ENCODE measurements around the gene FGF4. TPM values are rescaled to one million over a fixed set of nuclear protein-coding genes. Genes with fewer than 3 reads are reported as not detected.

FGF4 gene
- total and polyA plus RNA-seq, 8 donors, result not detected

DNA sequence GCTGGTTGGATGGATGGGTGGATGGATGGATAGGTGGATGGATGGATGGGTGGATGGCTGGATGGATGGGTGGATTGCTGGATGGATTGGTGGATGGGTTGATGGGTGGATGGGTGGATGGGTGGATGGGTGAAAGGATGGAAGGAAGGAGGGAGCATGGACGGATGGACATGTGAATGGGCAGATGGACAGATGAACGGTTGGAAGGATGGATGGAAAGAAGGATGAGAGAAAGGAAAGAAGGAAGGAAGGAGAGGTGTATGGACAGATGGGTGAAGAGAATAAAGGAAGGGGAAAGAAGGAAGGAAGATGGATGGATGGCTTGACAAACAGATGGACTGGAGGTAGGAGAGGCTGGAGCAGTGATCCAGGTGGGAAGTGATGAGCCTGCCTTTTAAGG, 38.7 kb upstream of the FGF4 start:
- Histone ChIP-seq H3K9me3 (no peaks in the 10 kb centered on the region), H3K4me1 (no peaks in the 10 kb centered on the region), H3K27me3 (peaks cover 32 to 88% of the 10 kb centered on the region in 2 donors), H3K36me3 (no peaks in the 10 kb centered on the region), H3K27ac (no peak overlapping the region), H3K4me3 (no peak overlapping the region)
- DNase-seq (no peak), ATAC-seq (no peak)
- intact Hi-C loops (cut with DNase I), result no loop called here
- TF ChIP-seq CTCF (IDR thresholded peaks at IDR 0.05), result no peak

- Histone ChIP-seq H3K36me3 (no peaks in the 10 kb centered on the region), H3K4me3 (no peak overlapping the region), H3K27ac (no peak overlapping the region), H3K4me1 (no peaks in the 10 kb centered on the region), H3K27me3 (peaks cover 23 to 88% of the 10 kb centered on the region in 2 donors), H3K9me3 (no peaks in the 10 kb centered on the region)
- peak in 1 of 4 donors; percentile 66 for DNase-seq
- no peak for TF ChIP-seq CTCF (IDR thresholded peaks at IDR 0.05)
- intact Hi-C loops (cut with DNase I), result no loop called here
- ATAC-seq, result no peak
These were observed 37.8 kb upstream of the FGF4 start for GRCh38 chr11:69812946-69813345.

- no peak overlapping the region for H3K27ac ChIP-seq
- intact Hi-C loops (cut with DNase I), result no loop called here
- H3K27me3 ChIP-seq, result peaks cover 16 to 88% of the 10 kb centered on the region in 2 donors
- H3K9me3 ChIP-seq, result no peaks in the 10 kb centered on the region
- DNase-seq (no peak), ATAC-seq (no peak)
- no peaks in the 10 kb centered on the region for H3K4me1 ChIP-seq
- H3K4me3 ChIP-seq, result no peak overlapping the region
- TF ChIP-seq CTCF (IDR thresholded peaks at IDR 0.05), result no peak
- no peaks in the 10 kb centered on the region for H3K36me3 ChIP-seq
These were observed 37.1 kb upstream of the FGF4 start for GRCh38 chr11:69812256-69812655.

DNA sequence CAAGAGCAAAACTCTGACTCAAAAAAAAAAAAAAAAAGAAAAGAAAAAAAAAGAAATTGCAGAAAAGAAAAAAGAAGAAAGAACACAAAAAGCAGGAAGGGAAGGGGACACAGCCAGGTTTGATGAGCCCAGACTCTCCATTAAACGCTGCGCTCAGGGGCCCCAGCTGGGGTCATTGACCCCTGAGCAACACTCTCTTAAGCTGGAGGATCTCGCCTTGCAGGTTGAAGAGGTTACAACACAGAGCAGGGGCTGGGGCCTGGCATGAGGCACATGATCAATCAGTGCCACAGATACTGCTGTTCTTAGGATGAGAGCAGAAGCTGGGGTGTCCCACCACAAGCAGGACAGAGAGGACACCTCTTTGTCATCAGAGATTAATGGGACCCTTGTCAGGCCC, 36.3 kb upstream of the FGF4 start:
- ATAC-seq, result no peak
- no peak for DNase-seq
- intact Hi-C loops (cut with DNase I), result no loop called here
- H3K27ac ChIP-seq, result no peak overlapping the region
- H3K4me1 ChIP-seq, result no peaks in the 10 kb centered on the region
- H3K27me3 ChIP-seq, result peaks cover 8 to 80% of the 10 kb centered on the region in 2 donors
- no peaks in the 10 kb centered on the region for H3K9me3 ChIP-seq
- no peak for TF ChIP-seq CTCF (IDR thresholded peaks at IDR 0.05)
- H3K36me3 ChIP-seq, result no peaks in the 10 kb centered on the region
- H3K4me3 ChIP-seq, result no peak overlapping the region

GRCh38 chr11:69810289-69811118, 35.4 kb upstream of the FGF4 start:
- no peak for TF ChIP-seq CTCF (IDR thresholded peaks at IDR 0.05)
- H3K27ac ChIP-seq, result no peak overlapping the region
- ATAC-seq, result no peak

More at GRCh38 chr11:69810289-69811118, 35.4 kb upstream of the FGF4 start:
- Histone ChIP-seq H3K36me3 (no peaks in the 10 kb centered on the region), H3K27me3 (peaks cover 0 to 71% of the 10 kb centered on the region in 2 donors), H3K4me1 (no peaks in the 10 kb centered on the region), H3K9me3 (no peaks in the 10 kb centered on the region), H3K4me3 (no peak overlapping the region)
- no peak for DNase-seq
- intact Hi-C loops (cut with DNase I), result no loop called here
